Osteocyte (in vitro differentiated cells): ENCODE data around the gene GSTA5. TPM values are rescaled to one million over a fixed set of nuclear protein-coding genes. Genes with fewer than 3 reads are reported as not detected.
"Not testable (repeated sequence)": the region's sequence is repeated elsewhere in the genome, so short reads cannot be mapped to it uniquely, and the experiment has no call there.

ENCODE experiments used
- DNase-seq: peaks from one replicate; pipeline ENCODE4 v3.0.0; 2021; ENCODE audit warnings: mixed read lengths; ENCODE audit not compliant: unreplicated experiment; ENCODE audit errors: extremely low spot score
- H3K27ac Mint-ChIP-seq: one replicate; pipeline ENCODE4 v1.8.0; 2021; ENCODE audit warnings: mild to moderate bottlenecking, mixed read lengths; ENCODE audit not compliant: unreplicated experiment
- H3K27me3 Mint-ChIP-seq: one replicate; pipeline ENCODE4 v1.8.0; 2021; ENCODE audit warnings: mixed read lengths; ENCODE audit not compliant: unreplicated experiment
- H3K36me3 Mint-ChIP-seq: one replicate; pipeline ENCODE4 v1.8.0; 2021; ENCODE audit warnings: mixed read lengths; ENCODE audit not compliant: unreplicated experiment
- H3K4me1 Mint-ChIP-seq: one replicate; pipeline ENCODE4 v1.8.0; 2021; ENCODE audit warnings: mixed read lengths; ENCODE audit not compliant: unreplicated experiment
- H3K4me3 Mint-ChIP-seq: one replicate; pipeline ENCODE4 v1.8.0; 2021; ENCODE audit warnings: mild to moderate bottlenecking, moderate library complexity, mixed read lengths; ENCODE audit not compliant: unreplicated experiment
- H3K9me3 Mint-ChIP-seq: one replicate; pipeline ENCODE4 v1.8.0; 2021; ENCODE audit warnings: mixed read lengths; ENCODE audit not compliant: unreplicated experiment
- CTCF ChIP-seq: fragments of 200-600 bp; sonication (generic); IDR thresholded peaks from 2 replicates; pipeline ENCODE4 v1.5.0; 2021; ENCODE audit warnings: antibody characterized with exemption, mild to moderate bottlenecking, moderate library complexity
- total RNA-seq: library from RNA; stranded (reverse); gene quantifications from 2 replicates; pipeline ENCODE4 v1.2.1, GENCODE V29; 2021

The GSTA5 gene
- total RNA-seq, 1 donor from 2014 or later, result not detected

GRCh38 chr6:52849137-52849536, 8.5 kb upstream of the GSTA5 start:
- DNase-seq, result no peak
- Mint-ChIP-seq H3K27me3 (peaks cover 60% of the 10 kb centered on the region), H3K4me1 (no peaks in the 10 kb centered on the region), H3K27ac (no peak overlapping the region), H3K9me3 (peaks cover 5% of the 10 kb centered on the region), H3K36me3 (no peaks in the 10 kb centered on the region), H3K4me3 (no peak overlapping the region)
- no peak for TF ChIP-seq CTCF

GRCh38 chr6:52846002-52846401, 5.4 kb upstream of the GSTA5 start:
- no peaks in the 10 kb centered on the region for H3K36me3 Mint-ChIP-seq
- TF ChIP-seq CTCF, result no peak
- no peak for DNase-seq
- no peaks in the 10 kb centered on the region for H3K4me1 Mint-ChIP-seq
- H3K4me3 Mint-ChIP-seq, result no peak overlapping the region
- H3K27me3 Mint-ChIP-seq, result peaks cover 43% of the 10 kb centered on the region
- peaks cover 5% of the 10 kb centered on the region for H3K9me3 Mint-ChIP-seq
- no peak overlapping the region for H3K27ac Mint-ChIP-seq

- H3K27me3 Mint-ChIP-seq, result peaks cover 46% of the 10 kb centered on the region
- H3K9me3 Mint-ChIP-seq, result peaks cover 5% of the 10 kb centered on the region
- no peaks in the 10 kb centered on the region for H3K36me3 Mint-ChIP-seq
- no peak overlapping the region for H3K27ac Mint-ChIP-seq
- H3K4me1 Mint-ChIP-seq, result no peaks in the 10 kb centered on the region
- no peak for DNase-seq
- no peak for TF ChIP-seq CTCF
- H3K4me3 Mint-ChIP-seq, result no peak overlapping the region
Measured at GRCh38 chr6:52843605-52844004, 3.0 kb upstream of the GSTA5 start.

- Mint-ChIP-seq H3K4me1 (no peaks in the 10 kb centered on the region), H3K27me3 (peaks cover 55% of the 10 kb centered on the region), H3K36me3 (no peaks in the 10 kb centered on the region), H3K27ac (no peak overlapping the region), H3K4me3 (no peak overlapping the region), H3K9me3 (no peaks in the 10 kb centered on the region)
- TF ChIP-seq CTCF, result peak; percentile 65
- no peak for DNase-seq
Measured at GRCh38 chr6:52839124-52840055, 1.2 kb downstream of the GSTA5 start.

DNA sequence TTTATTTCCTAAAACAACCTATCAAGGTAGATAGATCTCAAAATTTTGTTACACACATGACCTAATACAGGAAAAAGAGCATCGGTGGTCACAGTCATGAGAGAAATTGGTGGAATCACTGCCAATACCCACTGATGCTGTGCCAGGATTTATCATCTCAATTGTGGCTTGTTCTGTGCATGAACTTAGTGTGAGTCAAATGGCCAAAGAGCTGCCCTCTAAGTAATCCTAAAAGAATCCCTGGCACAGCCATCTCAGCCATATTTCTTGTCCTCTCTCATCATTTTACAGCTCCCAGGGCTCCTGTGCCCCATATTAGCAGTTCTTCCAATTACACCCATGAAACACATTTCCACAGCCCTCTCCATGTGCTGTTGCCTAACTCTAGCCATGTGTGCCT, 6.1 kb downstream of the GSTA5 start:
- Mint-ChIP-seq H3K27ac (no peak overlapping the region), H3K27me3 (peaks cover 55% of the 10 kb centered on the region), H3K4me3 (no peak overlapping the region), H3K4me1 (no peaks in the 10 kb centered on the region), H3K9me3 (no peaks in the 10 kb centered on the region), H3K36me3 (no peaks in the 10 kb centered on the region)
- no peak for DNase-seq
- TF ChIP-seq CTCF, result no peak

GRCh38 chr6:52830869-52831268, 9.7 kb downstream of the GSTA5 start:
- not testable (repeated sequence) for H3K27ac Mint-ChIP-seq, H3K4me3 Mint-ChIP-seq, H3K4me1 Mint-ChIP-seq, DNase-seq, H3K9me3 Mint-ChIP-seq, H3K36me3 Mint-ChIP-seq
- H3K27me3 Mint-ChIP-seq, result peaks cover 35% of the 10 kb centered on the region
